SK-N-MC (cell line): ENCODE results near the gene CYP27A1.

Experiments
- EZH2 ChIP-seq: fragments of 200-600 bp; sonication (generic); IDR thresholded peaks from one replicate; pipeline ENCODE4 v1.6.1; 2017; ENCODE audit warnings: antibody characterized with exemption
- FOXP2 ChIP-seq: optimal IDR thresholded peaks from 2 replicates; pipeline ENCODE3; 2011; ENCODE audit warnings: mild to moderate bottlenecking, moderate library complexity; ENCODE audit not compliant: insufficient read depth; ENCODE audit errors: extremely low read length, control extremely low read depth
- POLR2AphosphoS5 ChIP-seq: IDR thresholded peaks from 2 replicates; pipeline ENCODE4 v1.6.1; 2012; ENCODE audit warnings: mild to moderate bottlenecking, low read depth, low read length, borderline replicate concordance

DNA sequence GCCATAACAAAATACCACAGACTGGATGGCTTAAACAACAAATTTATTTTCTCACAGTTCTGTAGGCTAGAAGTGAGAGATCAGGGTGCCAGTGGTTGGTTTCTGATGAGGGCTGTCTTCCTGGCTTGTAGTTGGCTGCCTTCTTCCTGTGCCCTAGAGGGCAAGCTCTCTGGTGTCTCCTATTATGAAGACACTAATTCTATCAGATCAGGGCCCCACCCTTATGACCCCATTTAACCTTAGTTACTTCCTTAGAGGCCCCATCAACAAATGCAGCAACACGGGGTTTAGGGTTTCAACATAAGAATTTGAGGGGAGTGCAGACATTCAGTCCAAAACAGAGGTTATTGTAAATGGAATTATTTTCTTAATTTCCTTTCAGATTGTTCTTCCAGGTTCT, 22.9 kb downstream of the CYP27A1 start:
- no peak for TF ChIP-seq POLR2AphosphoS5
- no peak for TF ChIP-seq EZH2
- TF ChIP-seq FOXP2: no peak
